ENCODE data around the gene TM4SF20. TPM values are rescaled to one million over a fixed set of nuclear protein-coding genes. Genes with fewer than 3 reads are reported as not detected.
"Not testable (repeated sequence)": the region's sequence is repeated elsewhere in the genome, so short reads cannot be mapped to it uniquely, and the experiment has no call there.

TM4SF20 gene
- total RNA-seq, 1 donor: not detected

GRCh38 chr2:227389661-227390060, 10.6 kb upstream of the TM4SF20 start:
- DNase-seq (ENCODE audit: low read depth): no peak
- no peak overlapping the region for H3K4me3 ChIP-seq (ENCODE audit: low read depth, low read length)
- TF ChIP-seq, protein P1, sequence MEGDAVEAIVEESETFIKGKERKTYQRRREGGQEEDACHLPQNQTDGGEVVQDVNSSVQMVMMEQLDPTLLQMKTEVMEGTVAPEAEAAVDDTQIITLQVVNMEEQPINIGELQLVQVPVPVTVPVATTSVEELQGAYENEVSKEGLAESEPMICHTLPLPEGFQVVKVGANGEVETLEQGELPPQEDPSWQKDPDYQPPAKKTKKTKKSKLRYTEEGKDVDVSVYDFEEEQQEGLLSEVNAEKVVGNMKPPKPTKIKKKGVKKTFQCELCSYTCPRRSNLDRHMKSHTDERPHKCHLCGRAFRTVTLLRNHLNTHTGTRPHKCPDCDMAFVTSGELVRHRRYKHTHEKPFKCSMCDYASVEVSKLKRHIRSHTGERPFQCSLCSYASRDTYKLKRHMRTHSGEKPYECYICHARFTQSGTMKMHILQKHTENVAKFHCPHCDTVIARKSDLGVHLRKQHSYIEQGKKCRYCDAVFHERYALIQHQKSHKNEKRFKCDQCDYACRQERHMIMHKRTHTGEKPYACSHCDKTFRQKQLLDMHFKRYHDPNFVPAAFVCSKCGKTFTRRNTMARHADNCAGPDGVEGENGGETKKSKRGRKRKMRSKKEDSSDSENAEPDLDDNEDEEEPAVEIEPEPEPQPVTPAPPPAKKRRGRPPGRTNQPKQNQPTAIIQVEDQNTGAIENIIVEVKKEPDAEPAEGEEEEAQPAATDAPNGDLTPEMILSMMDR (IDR thresholded peaks at IDR 0.05; ENCODE audit: insufficient read depth, low read length): no peak

DNA sequence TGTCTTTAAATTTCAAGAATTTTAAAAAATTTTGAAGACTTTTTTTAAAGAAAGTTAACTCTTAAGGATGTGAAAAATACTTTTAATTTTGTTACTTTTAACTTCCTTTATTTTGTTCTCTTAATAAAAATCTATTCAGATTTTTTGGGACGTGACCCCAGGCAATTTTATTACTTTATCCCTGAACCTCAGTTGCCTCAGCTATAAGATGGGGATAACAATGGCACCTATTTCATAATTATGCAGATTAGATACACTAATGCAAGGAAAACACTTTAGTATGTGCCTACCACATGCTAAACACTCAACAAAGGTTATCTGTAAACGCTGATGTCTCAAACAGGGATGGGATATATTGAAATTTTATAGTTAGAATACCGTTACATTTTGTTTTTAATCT, 10.1 kb upstream of the TM4SF20 start:
- no peak for DNase-seq (ENCODE audit: low read depth)
- TF ChIP-seq, protein P1 (IDR thresholded peaks at IDR 0.05; ENCODE audit: insufficient read depth, low read length): no peak
- no peak overlapping the region for H3K4me3 ChIP-seq (ENCODE audit: low read depth, low read length)

DNA sequence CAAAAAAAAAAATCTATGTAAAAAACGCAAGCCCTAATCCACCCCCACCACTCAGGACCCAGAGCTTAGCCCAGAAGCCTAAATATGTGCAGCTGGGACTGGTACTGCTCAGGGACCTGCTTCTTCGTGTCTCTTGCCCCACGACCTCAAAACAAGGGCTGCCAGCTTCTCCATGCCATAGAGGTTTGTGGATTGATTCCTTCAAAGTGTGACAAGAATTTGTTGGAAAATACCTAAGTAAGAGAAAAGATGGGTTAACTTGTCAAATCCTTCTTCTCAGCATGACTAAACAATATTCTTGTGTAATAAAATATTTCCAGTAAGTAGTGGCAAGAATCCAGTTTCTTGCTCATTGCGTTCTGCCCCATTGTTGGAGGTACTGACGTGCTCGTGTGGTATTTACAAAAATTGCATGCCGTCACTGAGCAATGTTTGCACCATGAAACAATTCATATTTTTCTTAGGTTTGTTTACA, 9.5 kb upstream of the TM4SF20 start:
- no peak overlapping the region for H3K4me3 ChIP-seq (ENCODE audit: low read depth, low read length)

GRCh38 chr2:227387583-227387982, 8.5 kb upstream of the TM4SF20 start, which contains the start of gene SCYGR1:
Gene SCYGR1, minus strand, starts transcription at chr2:227387949. Its CDS starts 0 bp downstream, at chr2:227387949.
- not testable (repeated sequence) for DNase-seq (ENCODE audit: low read depth); H3K4me3 ChIP-seq (ENCODE audit: low read depth, low read length)

More for the DNA sequence above, 9.5 kb upstream of the TM4SF20 start:
- TF ChIP-seq, protein P1 (IDR thresholded peaks at IDR 0.05; ENCODE audit: insufficient read depth, low read length): no peak
- peak; percentile 99 for DNase-seq (ENCODE audit: low read depth)

DNA sequence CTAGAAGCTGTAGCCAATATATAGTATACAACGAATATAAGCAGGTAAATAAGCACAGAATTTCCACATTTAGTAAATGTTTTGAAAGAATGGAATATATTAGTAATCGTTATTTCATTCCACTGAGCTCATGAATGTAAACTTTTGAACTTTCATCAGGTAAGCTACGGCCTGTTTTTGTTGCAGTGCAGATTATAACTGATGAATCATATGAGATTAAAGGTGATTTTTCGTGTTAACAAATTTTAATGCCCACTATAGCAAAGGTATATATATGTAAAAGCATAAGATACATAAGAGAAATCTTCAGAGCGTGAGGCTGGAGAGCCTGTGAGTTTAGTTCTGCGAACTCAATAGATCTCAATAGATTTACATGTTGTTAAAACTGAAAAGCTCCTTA, 7.5 kb upstream of the TM4SF20 start:
- no peak overlapping the region for H3K4me3 ChIP-seq (ENCODE audit: low read depth, low read length)
- DNase-seq (ENCODE audit: low read depth): no peak
- TF ChIP-seq, protein P1 (IDR thresholded peaks at IDR 0.05; ENCODE audit: insufficient read depth, low read length): no peak

DNA sequence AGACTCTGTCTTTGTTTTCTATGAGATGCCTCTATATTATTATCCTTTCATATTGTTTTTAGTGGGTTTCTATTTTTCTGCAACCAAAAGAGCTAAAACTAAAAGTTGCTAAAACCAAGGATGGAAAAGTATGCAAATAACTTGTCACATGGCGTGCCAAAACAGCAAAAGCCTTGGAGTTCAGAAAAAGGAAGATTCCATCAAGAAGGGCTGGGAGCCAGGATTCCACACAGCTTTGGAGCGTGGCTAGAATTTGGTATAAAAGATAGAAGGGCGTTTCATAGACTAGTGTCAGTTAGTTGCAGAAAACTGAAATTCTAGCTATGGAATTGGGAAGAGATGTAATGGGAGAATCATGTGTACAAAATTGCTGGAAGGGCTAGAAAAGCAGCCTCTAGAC, 4.6 kb upstream of the TM4SF20 start:
- TF ChIP-seq, protein P1 (IDR thresholded peaks at IDR 0.05; ENCODE audit: insufficient read depth, low read length): no peak
- no peak overlapping the region for H3K4me3 ChIP-seq (ENCODE audit: low read depth, low read length)
- peak; percentile 50 for DNase-seq (ENCODE audit: low read depth)

DNA sequence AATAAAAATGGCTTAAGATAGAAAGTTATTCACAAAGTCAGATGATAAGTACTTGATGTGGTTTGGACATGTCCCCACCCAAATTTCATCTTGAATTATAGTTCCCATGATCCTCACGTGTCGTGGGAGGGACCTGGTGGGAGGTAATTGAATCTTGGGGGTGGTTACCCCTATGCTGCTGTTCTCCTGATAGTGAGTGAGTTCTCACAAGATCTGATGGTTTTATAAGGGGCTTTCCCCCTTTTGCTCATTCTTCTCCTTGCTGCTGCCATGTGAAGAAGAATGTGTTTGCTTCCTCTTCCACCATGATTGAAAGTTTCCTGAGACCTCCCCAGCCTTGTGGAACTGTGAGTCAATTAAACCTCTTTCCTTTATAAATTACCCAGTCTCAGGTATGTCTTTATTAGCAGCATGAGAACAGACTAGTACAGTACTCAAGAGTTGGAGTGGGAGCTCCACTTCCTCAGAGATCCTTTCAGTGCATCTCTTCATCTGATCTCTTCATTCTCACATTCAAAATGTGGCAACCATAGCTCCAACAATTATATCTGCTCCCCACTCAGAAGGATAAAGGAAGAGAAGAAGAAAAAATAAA, 3.2 kb upstream of the TM4SF20 start:
- DNase-seq (ENCODE audit: low read depth); H3K4me3 ChIP-seq (ENCODE audit: low read depth, low read length): not testable (repeated sequence)

- TF ChIP-seq, protein P1 (IDR thresholded peaks at IDR 0.05; ENCODE audit: insufficient read depth, low read length): no peak
- DNase-seq (ENCODE audit: low read depth): no peak
- H3K4me3 ChIP-seq (ENCODE audit: low read depth, low read length): no peak overlapping the region
Measured at GRCh38 chr2:227378371-227378782, 729 bp downstream of the TM4SF20 start.
